Measurements from ENCODE around the gene SLC9A3. TPM values are rescaled to one million over a fixed set of nuclear protein-coding genes. Genes with fewer than 3 reads are reported as not detected.
A peak's percentile ranks its signal among the peaks of the same experiment; 100 is the strongest.

The SLC9A3 gene
- total RNA-seq, 3 donors from 2014 or later (not counting 1 experiment from before 2014, with no cell fraction given): 0.61 to 1.1 (median 0.73) TPM

GRCh38 chr5:448061-448765, 76.0 kb downstream of the SLC9A3 start:
- Histone ChIP-seq H3K9me3 (ENCODE audit: control insufficient read depth, insufficient read depth, low read length) (no peaks in the 10 kb centered on the region), H3K27ac (ENCODE audit: low read length) (no peak overlapping the region), H3K4me1 (ENCODE audit: control insufficient read depth, insufficient read depth, low read length) (peaks cover 31% of the 10 kb centered on the region), H3K36me3 (ENCODE audit: control insufficient read depth, insufficient read depth, low read length) (peaks cover 56% of the 10 kb centered on the region), H3K27me3 (ENCODE audit: control insufficient read depth, insufficient read depth, low read length) (no peaks in the 10 kb centered on the region), H3K4me3 (ENCODE audit: low read length) (no peak overlapping the region)
- ATAC-seq: peak in 1 of 3 donors; percentile 65
- DNase-seq: peak in 1 of 2 donors; percentile 18
- WGBS (ENCODE audit: insufficient coverage): 88% methylated on average over 21 of the region's 21 CpGs
- no peaks in the 10 kb centered on the region for H3K27me3 Mint-ChIP-seq (ENCODE audit: low read depth in 2 of 2)
- H3K27ac Mint-ChIP-seq: peak overlapping the region in 1 of 2 donors; percentile 62
- peaks cover 6 to 7% of the 10 kb centered on the region in 2 donors for H3K9me3 Mint-ChIP-seq
- TF ChIP-seq CTCF (IDR thresholded peaks at IDR 0.05): no peak
- intact Hi-C loops (cut with micrococcal nuclease): no loop called here
- H3K36me3 Mint-ChIP-seq: peaks cover 48% of the 10 kb centered on the region
- H3K4me1 Mint-ChIP-seq: peaks cover 53 to 58% of the 10 kb centered on the region in 2 donors
- H3K4me3 Mint-ChIP-seq: no peak overlapping the region

GRCh38 chr5:447501-447900, 76.7 kb downstream of the SLC9A3 start:
- no peak overlapping the region for H3K27ac Mint-ChIP-seq

GRCh38 chr5:446883-447263, 77.4 kb downstream of the SLC9A3 start:
- TF ChIP-seq CTCF (IDR thresholded peaks at IDR 0.05): peak; percentile 56
- Histone ChIP-seq H3K27ac (ENCODE audit: low read length) (no peak overlapping the region), H3K4me1 (ENCODE audit: control insufficient read depth, insufficient read depth, low read length) (peaks cover 31% of the 10 kb centered on the region), H3K9me3 (ENCODE audit: control insufficient read depth, insufficient read depth, low read length) (no peaks in the 10 kb centered on the region), H3K27me3 (ENCODE audit: control insufficient read depth, insufficient read depth, low read length) (no peaks in the 10 kb centered on the region), H3K4me3 (ENCODE audit: low read length) (no peak overlapping the region), H3K36me3 (ENCODE audit: control insufficient read depth, insufficient read depth, low read length) (peaks cover 49% of the 10 kb centered on the region)
- WGBS (ENCODE audit: insufficient coverage): 72% methylated on average over 7 of the region's 7 CpGs
- Mint-ChIP-seq H3K36me3 (peaks cover 35% of the 10 kb centered on the region), H3K4me3 (no peak overlapping the region), H3K4me1 (peaks cover 45 to 56% of the 10 kb centered on the region in 2 donors), H3K27ac (no peak overlapping the region), H3K27me3 (ENCODE audit: low read depth in 2 of 2) (no peaks in the 10 kb centered on the region), H3K9me3 (peaks cover 2% of the 10 kb centered on the region in 2 donors)
- intact Hi-C loops (cut with micrococcal nuclease): no loop called here
- DNase-seq (peak in 1 of 2 donors; percentile 63), ATAC-seq (no peak)

More at GRCh38 chr5:447501-447900, 76.7 kb downstream of the SLC9A3 start:
- Mint-ChIP-seq H3K27me3 (ENCODE audit: low read depth in 2 of 2) (no peaks in the 10 kb centered on the region), H3K9me3 (peaks cover 6 to 7% of the 10 kb centered on the region in 2 donors), H3K4me1 (peaks cover 47 to 53% of the 10 kb centered on the region in 2 donors), H3K36me3 (peaks cover 41% of the 10 kb centered on the region), H3K4me3 (no peak overlapping the region)
- Histone ChIP-seq H3K36me3 (ENCODE audit: control insufficient read depth, insufficient read depth, low read length) (peaks cover 54% of the 10 kb centered on the region), H3K27me3 (ENCODE audit: control insufficient read depth, insufficient read depth, low read length) (no peaks in the 10 kb centered on the region), H3K9me3 (ENCODE audit: control insufficient read depth, insufficient read depth, low read length) (no peaks in the 10 kb centered on the region), H3K4me3 (ENCODE audit: low read length) (no peak overlapping the region), H3K27ac (ENCODE audit: low read length) (no peak overlapping the region), H3K4me1 (ENCODE audit: control insufficient read depth, insufficient read depth, low read length) (peaks cover 26% of the 10 kb centered on the region)
- intact Hi-C loops (cut with micrococcal nuclease): no loop called here
- DNase-seq (no peak), ATAC-seq (no peak)
- no peak for TF ChIP-seq CTCF (IDR thresholded peaks at IDR 0.05)
- WGBS (ENCODE audit: insufficient coverage): 96% methylated on average over 21 of the region's 21 CpGs
